GM12891 (cell line): Measurements from ENCODE around the gene PCSK5.

ENCODE experiments used
- POLR2A ChIP-seq: IDR thresholded peaks from 2 replicates; pipeline ENCODE4 v1.6.1; 2011; ENCODE audit warnings: low read depth, low read length, control low read depth
- POLR2AphosphoS5 ChIP-seq: IDR thresholded peaks from 2 replicates; pipeline ENCODE4 v1.6.1; 2011; ENCODE audit warnings: low read depth, low read length, control low read depth
- TAF1 ChIP-seq: IDR thresholded peaks from 2 replicates; pipeline ENCODE4 v1.6.1; 2011; ENCODE audit warnings: low read depth, low read length, control low read depth

GRCh38 chr9:75876999-75877640, 13.4 kb upstream of the PCSK5 start:
- TF ChIP-seq POLR2AphosphoS5 (no peak), POLR2A (no peak), TAF1 (no peak)
